ENCODE data around the gene CHRDL2. TPM values are rescaled to one million over a fixed set of nuclear protein-coding genes. Genes with fewer than 3 reads are reported as not detected.

The CHRDL2 gene
- polyA plus RNA-seq, 2 of the 4 experiments (the other 2 are of a cell fraction): 2.3 to 5.8 TPM

DNA sequence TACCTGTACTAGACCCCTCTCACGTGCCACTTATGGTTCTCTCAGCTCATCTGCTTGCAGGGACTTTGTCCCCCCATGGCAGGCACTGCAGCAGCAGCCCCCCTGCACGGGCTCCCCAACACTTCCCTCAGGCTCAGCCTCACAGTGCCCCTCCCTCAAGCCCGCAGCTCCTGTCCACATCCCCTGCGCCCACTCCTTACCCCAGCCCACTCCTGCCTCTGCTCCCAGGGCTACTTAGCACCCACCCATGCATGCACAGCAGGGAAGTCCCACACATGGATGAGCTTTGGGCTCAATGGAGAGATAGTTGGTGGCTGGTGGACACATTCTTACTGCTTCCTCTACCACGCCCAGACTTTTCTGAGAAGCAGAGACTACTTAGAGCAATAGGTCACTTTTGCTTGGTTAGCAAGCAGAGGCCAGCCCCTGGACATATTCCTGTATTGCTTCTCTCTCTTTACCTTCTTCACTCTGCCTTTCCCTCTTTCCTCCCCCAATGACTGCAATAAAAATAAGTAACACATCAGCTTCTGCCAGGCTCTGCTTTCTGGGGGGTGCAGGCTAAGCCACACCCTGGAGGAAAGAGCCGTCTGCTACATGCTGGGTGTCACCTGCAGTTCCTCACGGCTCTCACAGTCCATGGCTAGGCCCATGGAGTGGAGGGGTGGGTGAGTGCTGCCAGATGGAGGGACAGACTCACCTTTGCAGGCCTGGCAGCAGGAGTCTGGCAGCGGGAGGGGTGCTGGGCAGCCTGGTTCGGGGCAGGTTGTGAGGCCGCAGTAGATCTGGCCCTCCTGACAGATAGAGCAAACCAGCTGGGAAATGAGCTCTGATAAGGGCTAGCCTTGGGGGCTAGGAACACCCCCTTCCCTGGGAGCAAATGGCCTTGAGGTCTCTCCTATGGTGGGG, 23.4 kb downstream of the CHRDL2 start:
- no peak for DNase-seq (ENCODE audit: low read depth in 1 of 2, low spot score in 1 of 2)
- no peaks in the 10 kb centered on the region for H3K9me3 ChIP-seq
- no peak for FAIRE-seq
- peak overlapping the region in 1 of 2 experiments; percentile 32; a peak in 3 of 6 replicates for H3K27ac ChIP-seq
- ATAC-seq: no peak
- 76% methylated on average over 9 of the region's 10 CpGs for WGBS (ENCODE audit: missing lambda C conversion rate)
- no peak for TF ChIP-seq USF2 (IDR thresholded peaks at IDR 0.05)
- no peak for TF ChIP-seq TFCP2L1 (CRISPR knock-in tag; IDR thresholded peaks at IDR 0.05)
- TF ChIP-seq FOSL2 (IDR thresholded peaks at IDR 0.05): no peak
- no peak for TF ChIP-seq FOSL2 (CRISPR knock-in tag; IDR thresholded peaks at IDR 0.05)
- no peak overlapping the region for H3K4me3 ChIP-seq
- POLR2A ChIA-PET: no interaction called here
- H3K4me1 ChIP-seq: peaks cover 9% of the 10 kb centered on the region; the same call in 2 of the 3 replicates
- CTCF ChIA-PET: interaction anchor here (0.7 to 18.6 kb wide), 5 partner anchors 17 to 164 kb away, joined by 3 to 281 read pairs (median 10); no protein-coding TSS in a partner anchor
- H3K4me2 ChIP-seq: no peak overlapping the region

DNA sequence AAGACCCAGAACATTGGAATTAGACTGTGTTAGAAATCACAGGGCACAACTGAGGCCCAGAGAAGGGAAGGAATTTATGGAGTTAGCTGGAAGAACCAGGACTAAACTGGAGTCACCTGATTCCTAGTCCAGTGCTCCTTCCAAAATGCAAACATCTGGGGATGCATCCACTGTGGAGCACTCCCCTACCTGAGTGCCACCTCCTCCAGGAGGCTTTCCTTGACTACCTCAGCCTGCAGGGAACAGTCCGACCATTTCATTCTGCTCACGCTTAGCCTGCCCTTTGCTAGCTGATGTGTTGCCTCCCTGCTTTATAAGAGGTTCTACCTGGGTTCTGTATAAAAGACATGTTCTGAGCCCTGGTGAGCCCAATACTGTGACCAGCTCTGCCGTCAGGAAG, 24.0 kb downstream of the CHRDL2 start:
- no peak for ATAC-seq
- Histone ChIP-seq H3K4me2 (no peak overlapping the region), H3K27ac (peak overlapping the region in 1 of 2 experiments; percentile 2; a peak in 1 of 6 replicates), H3K9me3 (no peaks in the 10 kb centered on the region), H3K4me3 (no peak overlapping the region), H3K4me1 (peaks cover 12% of the 10 kb centered on the region; the same call in 2 of the 3 replicates)
- WGBS (ENCODE audit: missing lambda C conversion rate): 90% methylated on average over 3 of the region's 3 CpGs
- DNase-seq (ENCODE audit: low read depth in 1 of 2, low spot score in 1 of 2): no peak
- TF ChIP-seq NPAS2 (CRISPR knock-in tag; IDR thresholded peaks at IDR 0.05; ENCODE audit: borderline replicate concordance): no peak
- TF ChIP-seq EHF (CRISPR knock-in tag; IDR thresholded peaks at IDR 0.05): no peak
- TF ChIP-seq RAD21 (conservative IDR thresholded peaks at IDR 0.05 in 1 of 2, IDR thresholded peaks at IDR 0.05 in 1 of 2): no peak
- no peak for TF ChIP-seq CHD2 (IDR thresholded peaks at IDR 0.05; ENCODE audit: low read length, partially characterized antibody)
- no peak for TF ChIP-seq USF2 (IDR thresholded peaks at IDR 0.05)
- TF ChIP-seq ESRRA (IDR thresholded peaks at IDR 0.05; ENCODE audit: borderline replicate concordance, low read length): no peak
- TF ChIP-seq ZFP36 (IDR thresholded peaks at IDR 0.05; ENCODE audit: borderline replicate concordance, partially characterized antibody): peak; percentile 63
- ChIA-PET CTCF (interaction anchor here (0.7 to 18.6 kb wide), 5 partner anchors 10 to 163 kb away, joined by 3 to 281 read pairs (median 10); no protein-coding TSS in a partner anchor), POLR2A (no interaction called here)
- FAIRE-seq: no peak

- FAIRE-seq (no peak), DNase-seq (ENCODE audit: low read depth in 1 of 2, low spot score in 1 of 2) (no peak), ATAC-seq (no peak)
- TF ChIP-seq CHD2 (IDR thresholded peaks at IDR 0.05; ENCODE audit: low read length, partially characterized antibody): no peak
- TF ChIP-seq ELK1 (IDR thresholded peaks at IDR 0.05; ENCODE audit: low read depth, low read length): no peak
- no peak for TF ChIP-seq SMC3 (IDR thresholded peaks at IDR 0.05)
- TF ChIP-seq CTCF (IDR thresholded peaks at IDR 0.05): no peak
- CTCF ChIA-PET: interaction anchor here (0.7 to 18.6 kb wide), 18 partner anchors 7 to 166 kb away, joined by 3 to 281 read pairs (median 7); no protein-coding TSS in a partner anchor
- H3K4me1 ChIP-seq: peaks cover 24% of the 10 kb centered on the region
- H3K27ac ChIP-seq: peak overlapping the region in 1 of 2 experiments; percentile 88; a peak in 3 of 6 replicates
- WGBS (ENCODE audit: missing lambda C conversion rate): 84% methylated on average over 12 of the region's 13 CpGs
- H3K9me3 ChIP-seq: no peaks in the 10 kb centered on the region
- no peak overlapping the region for H3K4me2 ChIP-seq
- POLR2A ChIA-PET: no interaction called here
- no peak overlapping the region for H3K4me3 ChIP-seq
These were observed 28.0 kb downstream of the CHRDL2 start for GRCh38 chr11:74703211-74703610.

Measured in A549 (cell line).